ENCODE results near the gene SP1.

DNA sequence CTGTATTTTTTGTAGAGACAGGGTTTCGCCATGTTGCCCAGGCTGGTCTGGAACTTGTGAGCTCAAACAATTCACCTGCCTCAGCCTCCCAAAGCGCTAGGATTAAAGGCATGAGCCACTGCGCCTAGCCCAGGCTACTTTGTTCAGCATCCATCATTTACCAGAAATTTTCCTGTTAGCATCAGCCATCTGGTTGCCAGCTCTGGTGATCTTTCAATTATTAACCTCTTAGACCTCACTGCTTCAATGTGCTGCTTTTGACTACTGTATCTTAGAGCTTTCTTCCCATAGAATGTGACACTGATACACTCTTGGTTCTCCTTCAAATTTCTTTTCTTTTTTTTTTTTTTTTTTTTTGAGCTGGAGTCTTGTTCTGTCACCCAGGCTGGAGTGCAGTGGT is 38.2 kb downstream of the SP1 start:
- TF ChIP-seq, protein P1, sequence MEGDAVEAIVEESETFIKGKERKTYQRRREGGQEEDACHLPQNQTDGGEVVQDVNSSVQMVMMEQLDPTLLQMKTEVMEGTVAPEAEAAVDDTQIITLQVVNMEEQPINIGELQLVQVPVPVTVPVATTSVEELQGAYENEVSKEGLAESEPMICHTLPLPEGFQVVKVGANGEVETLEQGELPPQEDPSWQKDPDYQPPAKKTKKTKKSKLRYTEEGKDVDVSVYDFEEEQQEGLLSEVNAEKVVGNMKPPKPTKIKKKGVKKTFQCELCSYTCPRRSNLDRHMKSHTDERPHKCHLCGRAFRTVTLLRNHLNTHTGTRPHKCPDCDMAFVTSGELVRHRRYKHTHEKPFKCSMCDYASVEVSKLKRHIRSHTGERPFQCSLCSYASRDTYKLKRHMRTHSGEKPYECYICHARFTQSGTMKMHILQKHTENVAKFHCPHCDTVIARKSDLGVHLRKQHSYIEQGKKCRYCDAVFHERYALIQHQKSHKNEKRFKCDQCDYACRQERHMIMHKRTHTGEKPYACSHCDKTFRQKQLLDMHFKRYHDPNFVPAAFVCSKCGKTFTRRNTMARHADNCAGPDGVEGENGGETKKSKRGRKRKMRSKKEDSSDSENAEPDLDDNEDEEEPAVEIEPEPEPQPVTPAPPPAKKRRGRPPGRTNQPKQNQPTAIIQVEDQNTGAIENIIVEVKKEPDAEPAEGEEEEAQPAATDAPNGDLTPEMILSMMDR (IDR thresholded peaks at IDR 0.05; ENCODE audit: insufficient read depth, low read depth, low read length) = no peak
- no peak for TF ChIP-seq EZH2 (IDR thresholded peaks at IDR 0.05; ENCODE audit: insufficient read depth, low read length)
